ENCODE measurements around the gene ZNF536. TPM values are rescaled to one million over a fixed set of nuclear protein-coding genes. Genes with fewer than 3 reads are reported as not detected.

The ZNF536 gene
- total and polyA plus RNA-seq, 9 of the 15 experiments (the other 6 are each of a cell fraction or from before 2014, with no cell fraction given) = not detected

DNA sequence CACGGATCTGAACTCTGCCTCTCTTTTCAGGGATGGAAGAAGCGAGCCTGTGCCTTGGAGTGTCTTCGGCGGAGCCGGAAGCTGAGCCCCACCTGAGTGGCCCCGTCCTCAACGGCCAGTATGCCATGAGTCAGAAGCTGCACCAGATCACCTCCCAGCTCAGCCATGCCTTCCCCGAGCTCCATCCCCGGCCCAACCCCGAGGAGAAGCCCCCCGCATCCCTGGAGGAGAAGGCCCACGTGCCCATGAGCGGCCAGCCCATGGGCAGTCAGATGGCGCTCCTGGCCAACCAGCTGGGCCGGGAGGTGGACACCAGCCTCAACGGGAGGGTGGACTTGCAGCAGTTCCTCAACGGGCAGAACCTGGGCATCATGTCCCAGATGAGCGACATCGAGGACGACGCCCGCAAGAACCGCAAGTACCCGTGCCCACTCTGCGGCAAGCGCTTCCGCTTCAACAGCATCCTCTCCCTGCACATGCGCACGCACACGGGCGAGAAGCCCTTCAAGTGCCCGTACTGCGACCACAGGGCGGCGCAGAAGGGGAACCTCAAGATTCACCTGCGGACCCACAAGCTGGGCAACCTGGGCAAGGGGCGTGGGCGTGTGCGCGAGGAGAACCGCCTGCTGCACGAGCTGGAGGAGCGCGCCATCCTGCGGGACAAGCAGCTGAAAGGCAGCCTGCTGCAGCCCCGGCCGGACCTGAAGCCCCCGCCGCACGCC is 71.5 kb downstream of the ZNF536 start:
- Histone ChIP-seq H2AFZ (ENCODE audit: low read depth, low read length) (no peak overlapping the region), H3K9me1 (ENCODE audit: control insufficient read depth, insufficient read depth, low read length) (no peaks in the 10 kb centered on the region), H3K4me2 (ENCODE audit: insufficient read depth, low read length) (no peak overlapping the region), H3K4me1 (replicated peaks in 1 of 2; ENCODE audit: control insufficient read depth in 2 of 2, insufficient read depth in 2 of 2, low read length in 2 of 2) (peaks cover 0 to 7% of the 10 kb centered on the region in 2 experiments; a peak in 1 of 5 replicates), H3K27ac (ENCODE audit: extremely low read depth, low read depth, low read length) (no peak overlapping the region), H3K9ac (ENCODE audit: insufficient read depth in 1 of 2, low read depth in 2 of 2, low read length in 2 of 2) (no peak overlapping the region), H4K20me1 (replicated peaks; ENCODE audit: control insufficient read depth, insufficient read depth, low read length) (no peaks in the 10 kb centered on the region), H3K4me3 (no peak overlapping the region), H3K9me3 (replicated peaks; ENCODE audit: control insufficient read depth, insufficient read depth, low read depth, low read length) (no peaks in the 10 kb centered on the region), H3K79me2 (ENCODE audit: control insufficient read depth, insufficient read depth, low read length) (no peaks in the 10 kb centered on the region), H3K36me3 (ENCODE audit: control insufficient read depth, insufficient read depth, low read length) (no peaks in the 10 kb centered on the region), H3K27me3 (ENCODE audit: control insufficient read depth in 2 of 2, insufficient read depth in 2 of 2, low read length in 2 of 2) (peaks cover 26 to 48% of the 10 kb centered on the region in 2 experiments; a peak in 4 of 5 replicates)
- ChIA-PET CTCF (ENCODE audit: low intra/inter-chr PET ratio) (no interaction called here), POLR2A (no interaction called here)
- DNase-seq (ENCODE audit: extremely low read depth in 1 of 4, low spot score in 3 of 4) (no peak), ATAC-seq (no peak), FAIRE-seq (no peak)
- 16% methylated on average over 38 of the region's 50 CpGs for WGBS (ENCODE audit: insufficient coverage, low coverage, missing lambda C conversion rate)
- TF ChIP-seq ZSCAN29 (IDR thresholded peaks at IDR 0.05) (no peak), NRF1 (conservative IDR thresholded peaks at IDR 0.05 in 1 of 2, IDR thresholded peaks at IDR 0.05 in 1 of 2) (peak; percentile 47 to 64)
- in situ Hi-C loops (cut with MboI) (no loop called here), intact Hi-C loops (cut with micrococcal nuclease) (no loop called here)
- BruUV-seq (replicated peaks) = no TSS peak

DNA sequence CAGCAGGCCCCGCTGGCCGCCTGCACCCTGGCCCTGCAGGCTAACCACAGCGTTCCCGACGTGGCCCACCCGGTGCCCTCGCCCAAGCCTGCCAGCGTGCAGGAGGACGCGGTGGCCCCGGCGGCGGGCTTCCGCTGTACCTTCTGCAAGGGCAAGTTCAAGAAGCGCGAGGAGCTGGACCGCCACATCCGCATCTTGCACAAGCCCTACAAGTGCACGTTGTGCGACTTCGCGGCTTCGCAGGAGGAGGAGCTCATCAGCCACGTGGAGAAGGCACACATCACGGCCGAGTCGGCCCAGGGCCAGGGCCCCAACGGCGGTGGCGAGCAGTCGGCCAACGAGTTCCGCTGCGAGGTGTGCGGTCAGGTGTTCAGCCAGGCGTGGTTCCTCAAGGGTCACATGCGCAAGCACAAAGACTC is 72.1 kb downstream of the ZNF536 start:
- Histone ChIP-seq H4K20me1 (replicated peaks; ENCODE audit: control insufficient read depth, insufficient read depth, low read length) (no peaks in the 10 kb centered on the region), H3K9ac (ENCODE audit: insufficient read depth in 1 of 2, low read depth in 2 of 2, low read length in 2 of 2) (no peak overlapping the region), H3K9me3 (replicated peaks; ENCODE audit: control insufficient read depth, insufficient read depth, low read depth, low read length) (no peaks in the 10 kb centered on the region), H2AFZ (ENCODE audit: low read depth, low read length) (no peak overlapping the region), H3K9me1 (ENCODE audit: control insufficient read depth, insufficient read depth, low read length) (no peaks in the 10 kb centered on the region), H3K27me3 (ENCODE audit: control insufficient read depth in 2 of 2, insufficient read depth in 2 of 2, low read length in 2 of 2) (peaks cover 26 to 48% of the 10 kb centered on the region in 2 experiments; a peak in 4 of 5 replicates), H3K36me3 (ENCODE audit: control insufficient read depth, insufficient read depth, low read length) (no peaks in the 10 kb centered on the region), H3K4me2 (ENCODE audit: insufficient read depth, low read length) (no peak overlapping the region), H3K27ac (ENCODE audit: extremely low read depth, low read depth, low read length) (no peak overlapping the region), H3K4me3 (no peak overlapping the region), H3K4me1 (replicated peaks in 1 of 2; ENCODE audit: control insufficient read depth in 2 of 2, insufficient read depth in 2 of 2, low read length in 2 of 2) (peaks cover 0 to 7% of the 10 kb centered on the region in 2 experiments; a peak in 1 of 5 replicates), H3K79me2 (ENCODE audit: control insufficient read depth, insufficient read depth, low read length) (no peaks in the 10 kb centered on the region)
- WGBS (ENCODE audit: insufficient coverage, low coverage, missing lambda C conversion rate) = 16% methylated on average over 37 of the region's 37 CpGs
- no peak for FAIRE-seq
- CTCF ChIA-PET (ENCODE audit: low intra/inter-chr PET ratio) = no interaction called here
- intact Hi-C loops (cut with micrococcal nuclease) (no loop called here), in situ Hi-C loops (cut with MboI) (no loop called here)
- no TSS peak for BruUV-seq (replicated peaks)
- ATAC-seq = no peak
- POLR2A ChIA-PET = no interaction called here
- no peak for DNase-seq (ENCODE audit: extremely low read depth in 1 of 4, low spot score in 3 of 4)
- TF ChIP-seq, protein P1, sequence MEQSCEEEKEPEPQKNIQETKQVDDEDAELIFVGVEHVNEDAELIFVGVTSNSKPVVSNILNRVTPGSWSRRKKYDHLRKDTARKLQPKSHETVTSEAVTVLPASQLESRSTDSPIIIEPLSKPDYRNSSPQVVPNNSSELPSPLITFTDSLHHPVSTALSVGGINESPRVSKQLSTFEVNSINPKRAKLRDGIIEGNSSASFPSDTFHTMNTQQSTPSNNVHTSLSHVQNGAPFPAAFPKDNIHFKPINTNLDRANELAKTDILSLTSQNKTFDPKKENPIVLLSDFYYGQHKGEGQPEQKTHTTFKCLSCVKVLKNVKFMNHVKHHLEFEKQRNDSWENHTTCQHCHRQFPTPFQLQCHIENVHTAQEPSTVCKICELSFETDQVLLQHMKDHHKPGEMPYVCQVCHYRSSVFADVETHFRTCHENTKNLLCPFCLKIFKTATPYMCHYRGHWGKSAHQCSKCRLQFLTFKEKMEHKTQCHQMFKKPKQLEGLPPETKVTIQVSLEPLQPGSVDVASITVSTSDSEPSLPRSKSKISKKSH (CRISPR knock-in tag; IDR thresholded peaks at IDR 0.05) = no peak
- TF ChIP-seq, protein P2, sequence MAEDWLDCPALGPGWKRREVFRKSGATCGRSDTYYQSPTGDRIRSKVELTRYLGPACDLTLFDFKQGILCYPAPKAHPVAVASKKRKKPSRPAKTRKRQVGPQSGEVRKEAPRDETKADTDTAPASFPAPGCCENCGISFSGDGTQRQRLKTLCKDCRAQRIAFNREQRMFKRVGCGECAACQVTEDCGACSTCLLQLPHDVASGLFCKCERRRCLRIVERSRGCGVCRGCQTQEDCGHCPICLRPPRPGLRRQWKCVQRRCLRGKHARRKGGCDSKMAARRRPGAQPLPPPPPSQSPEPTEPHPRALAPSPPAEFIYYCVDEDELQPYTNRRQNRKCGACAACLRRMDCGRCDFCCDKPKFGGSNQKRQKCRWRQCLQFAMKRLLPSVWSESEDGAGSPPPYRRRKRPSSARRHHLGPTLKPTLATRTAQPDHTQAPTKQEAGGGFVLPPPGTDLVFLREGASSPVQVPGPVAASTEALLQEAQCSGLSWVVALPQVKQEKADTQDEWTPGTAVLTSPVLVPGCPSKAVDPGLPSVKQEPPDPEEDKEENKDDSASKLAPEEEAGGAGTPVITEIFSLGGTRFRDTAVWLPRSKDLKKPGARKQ (CRISPR knock-in tag; IDR thresholded peaks at IDR 0.05) = no peak
- no peak for TF ChIP-seq ZNF354B (CRISPR knock-in tag; IDR thresholded peaks at IDR 0.05)
- no peak for TF ChIP-seq BMI1 (IDR thresholded peaks at IDR 0.05; ENCODE audit: low read length)
- no peak for TF ChIP-seq MAFF (IDR thresholded peaks at IDR 0.05; ENCODE audit: low read length)
- TF ChIP-seq MTF1 (CRISPR knock-in tag; IDR thresholded peaks at IDR 0.05; ENCODE audit: borderline replicate concordance) = no peak
- no peak for TF ChIP-seq PHF20 (IDR thresholded peaks at IDR 0.05; ENCODE audit: partially characterized antibody)
- no peak for TF ChIP-seq LCOR (CRISPR knock-in tag; IDR thresholded peaks at IDR 0.05)
- TF ChIP-seq, protein P3, sequence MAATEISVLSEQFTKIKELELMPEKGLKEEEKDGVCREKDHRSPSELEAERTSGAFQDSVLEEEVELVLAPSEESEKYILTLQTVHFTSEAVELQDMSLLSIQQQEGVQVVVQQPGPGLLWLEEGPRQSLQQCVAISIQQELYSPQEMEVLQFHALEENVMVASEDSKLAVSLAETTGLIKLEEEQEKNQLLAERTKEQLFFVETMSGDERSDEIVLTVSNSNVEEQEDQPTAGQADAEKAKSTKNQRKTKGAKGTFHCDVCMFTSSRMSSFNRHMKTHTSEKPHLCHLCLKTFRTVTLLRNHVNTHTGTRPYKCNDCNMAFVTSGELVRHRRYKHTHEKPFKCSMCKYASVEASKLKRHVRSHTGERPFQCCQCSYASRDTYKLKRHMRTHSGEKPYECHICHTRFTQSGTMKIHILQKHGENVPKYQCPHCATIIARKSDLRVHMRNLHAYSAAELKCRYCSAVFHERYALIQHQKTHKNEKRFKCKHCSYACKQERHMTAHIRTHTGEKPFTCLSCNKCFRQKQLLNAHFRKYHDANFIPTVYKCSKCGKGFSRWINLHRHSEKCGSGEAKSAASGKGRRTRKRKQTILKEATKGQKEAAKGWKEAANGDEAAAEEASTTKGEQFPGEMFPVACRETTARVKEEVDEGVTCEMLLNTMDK (IDR thresholded peaks at IDR 0.05; ENCODE audit: borderline replicate concordance, insufficient read depth, low read depth, low read length, poor library complexity, severe bottlenecking) = no peak
